Measurements from ENCODE around the gene MPPED2.

MPPED2 gene

DNA sequence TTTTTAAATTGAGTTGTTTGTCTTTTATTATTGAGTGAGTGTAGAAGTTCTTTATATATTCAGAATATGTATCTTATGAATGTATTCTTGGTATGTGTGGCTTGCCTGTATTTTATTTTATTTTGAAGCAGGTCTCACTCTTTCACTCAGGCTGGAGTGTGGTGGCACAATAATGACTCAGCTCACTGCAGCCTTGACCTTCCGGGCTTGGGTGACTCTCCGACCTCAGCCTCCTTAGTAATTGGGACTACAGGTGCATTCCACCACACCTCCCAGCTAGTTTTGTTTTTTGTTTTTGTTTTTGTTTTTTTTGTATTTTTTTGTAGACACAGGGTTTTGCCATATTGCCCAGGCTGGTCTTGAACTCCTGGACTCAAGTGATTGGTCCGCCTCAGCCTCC lies 24.5 kb upstream of the MPPED2 start:
- no peak overlapping the region for H3K4me3 Mint-ChIP-seq

DNA sequence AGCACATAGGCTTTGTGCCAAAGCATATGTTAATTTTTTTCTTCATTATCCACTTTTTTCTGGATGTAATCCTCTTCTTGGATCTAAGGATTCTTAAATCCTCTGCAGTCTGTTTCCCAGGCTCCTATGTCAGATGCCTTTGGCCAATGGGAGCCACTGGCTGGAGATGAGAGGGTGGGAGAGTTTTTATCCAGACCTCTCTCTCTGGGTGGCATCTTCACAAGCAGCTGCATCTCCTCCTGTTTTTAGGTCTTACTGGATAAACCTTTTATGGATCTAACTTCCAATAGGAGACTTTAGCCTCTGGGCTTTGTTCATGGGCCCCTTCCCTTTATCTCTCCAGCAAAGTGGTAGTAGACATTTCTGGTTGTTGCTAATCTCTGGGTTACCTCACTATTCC lies 22.4 kb upstream of the MPPED2 start:
- no peaks in the 10 kb centered on the region for H3K4me1 Mint-ChIP-seq
- H3K9me3 Mint-ChIP-seq, result no peaks in the 10 kb centered on the region
- H3K4me3 Mint-ChIP-seq, result no peak overlapping the region
- no peak overlapping the region for H3K27ac Mint-ChIP-seq
- H3K27me3 Mint-ChIP-seq (ENCODE audit: low read depth), result peaks cover 3% of the 10 kb centered on the region
- H3K36me3 Mint-ChIP-seq (ENCODE audit: low read depth), result no peaks in the 10 kb centered on the region
- TF ChIP-seq, protein P1, sequence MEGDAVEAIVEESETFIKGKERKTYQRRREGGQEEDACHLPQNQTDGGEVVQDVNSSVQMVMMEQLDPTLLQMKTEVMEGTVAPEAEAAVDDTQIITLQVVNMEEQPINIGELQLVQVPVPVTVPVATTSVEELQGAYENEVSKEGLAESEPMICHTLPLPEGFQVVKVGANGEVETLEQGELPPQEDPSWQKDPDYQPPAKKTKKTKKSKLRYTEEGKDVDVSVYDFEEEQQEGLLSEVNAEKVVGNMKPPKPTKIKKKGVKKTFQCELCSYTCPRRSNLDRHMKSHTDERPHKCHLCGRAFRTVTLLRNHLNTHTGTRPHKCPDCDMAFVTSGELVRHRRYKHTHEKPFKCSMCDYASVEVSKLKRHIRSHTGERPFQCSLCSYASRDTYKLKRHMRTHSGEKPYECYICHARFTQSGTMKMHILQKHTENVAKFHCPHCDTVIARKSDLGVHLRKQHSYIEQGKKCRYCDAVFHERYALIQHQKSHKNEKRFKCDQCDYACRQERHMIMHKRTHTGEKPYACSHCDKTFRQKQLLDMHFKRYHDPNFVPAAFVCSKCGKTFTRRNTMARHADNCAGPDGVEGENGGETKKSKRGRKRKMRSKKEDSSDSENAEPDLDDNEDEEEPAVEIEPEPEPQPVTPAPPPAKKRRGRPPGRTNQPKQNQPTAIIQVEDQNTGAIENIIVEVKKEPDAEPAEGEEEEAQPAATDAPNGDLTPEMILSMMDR (IDR thresholded peaks at IDR 0.05; ENCODE audit: unreplicated experiment in 3 of 3), result no peak

More for the DNA sequence above, 24.5 kb upstream of the MPPED2 start:
- Mint-ChIP-seq H3K27me3 (ENCODE audit: low read depth) (peaks cover 3% of the 10 kb centered on the region), H3K27ac (no peak overlapping the region), H3K9me3 (no peaks in the 10 kb centered on the region), H3K4me1 (no peaks in the 10 kb centered on the region), H3K36me3 (ENCODE audit: low read depth) (no peaks in the 10 kb centered on the region)
- TF ChIP-seq, protein P1 (IDR thresholded peaks at IDR 0.05; ENCODE audit: unreplicated experiment in 3 of 3), result no peak

DNA sequence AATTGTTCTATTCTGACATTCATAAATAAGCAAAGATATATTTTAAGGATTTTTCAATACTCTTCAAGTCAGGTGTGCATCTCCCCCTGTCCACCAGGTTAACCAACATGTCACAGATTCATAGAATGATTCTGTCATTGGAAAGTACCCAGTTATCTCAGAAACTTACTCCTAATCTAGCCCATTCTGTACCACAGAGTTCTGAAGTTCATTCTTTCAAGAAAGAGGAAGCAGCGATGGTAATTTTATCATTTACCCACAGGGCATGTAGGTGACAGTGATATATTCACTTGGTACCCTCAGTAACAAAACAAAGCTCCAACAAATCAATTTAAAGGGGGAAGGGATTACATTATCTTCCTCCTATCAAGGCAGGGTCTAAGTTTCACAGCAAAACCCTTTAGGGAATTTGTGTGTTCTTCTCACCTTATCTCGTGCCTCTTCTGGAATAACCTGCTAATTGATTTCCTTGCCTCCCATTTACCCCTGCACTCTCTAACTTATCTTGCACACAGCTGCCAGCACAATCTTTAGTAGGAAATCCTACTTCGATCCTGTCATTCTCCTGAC lies 19.0 kb upstream of the MPPED2 start:
- no peaks in the 10 kb centered on the region for H3K9me3 Mint-ChIP-seq
- no peak overlapping the region for H3K4me3 Mint-ChIP-seq
- TF ChIP-seq, protein P1 (IDR thresholded peaks at IDR 0.05; ENCODE audit: unreplicated experiment in 3 of 3), result no peak
- no peaks in the 10 kb centered on the region for H3K36me3 Mint-ChIP-seq (ENCODE audit: low read depth)
- H3K27me3 Mint-ChIP-seq (ENCODE audit: low read depth), result peaks cover 3% of the 10 kb centered on the region
- H3K4me1 Mint-ChIP-seq, result no peaks in the 10 kb centered on the region
- no peak overlapping the region for H3K27ac Mint-ChIP-seq

DNA sequence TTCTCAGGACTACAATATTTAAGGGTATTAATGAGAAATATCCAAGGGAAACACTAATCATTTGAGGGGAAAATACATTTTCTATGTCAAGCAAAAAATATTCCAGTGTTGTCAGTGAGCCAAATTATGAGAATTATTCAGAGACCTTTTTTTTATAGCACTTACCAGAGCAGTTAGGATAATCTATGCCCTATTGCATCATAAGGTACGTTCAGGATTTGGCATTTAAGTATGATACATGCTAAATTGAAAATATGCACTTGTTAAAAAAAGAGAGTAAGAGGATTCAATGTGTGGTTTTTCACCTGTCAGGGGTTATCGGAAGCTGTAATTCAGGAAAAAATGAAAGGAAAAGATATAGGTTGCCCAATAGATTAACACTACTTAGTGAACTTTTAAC lies 17.2 kb upstream of the MPPED2 start:
- H3K4me1 Mint-ChIP-seq, result no peaks in the 10 kb centered on the region
- no peak overlapping the region for H3K4me3 Mint-ChIP-seq
- H3K36me3 Mint-ChIP-seq (ENCODE audit: low read depth), result no peaks in the 10 kb centered on the region

DNA sequence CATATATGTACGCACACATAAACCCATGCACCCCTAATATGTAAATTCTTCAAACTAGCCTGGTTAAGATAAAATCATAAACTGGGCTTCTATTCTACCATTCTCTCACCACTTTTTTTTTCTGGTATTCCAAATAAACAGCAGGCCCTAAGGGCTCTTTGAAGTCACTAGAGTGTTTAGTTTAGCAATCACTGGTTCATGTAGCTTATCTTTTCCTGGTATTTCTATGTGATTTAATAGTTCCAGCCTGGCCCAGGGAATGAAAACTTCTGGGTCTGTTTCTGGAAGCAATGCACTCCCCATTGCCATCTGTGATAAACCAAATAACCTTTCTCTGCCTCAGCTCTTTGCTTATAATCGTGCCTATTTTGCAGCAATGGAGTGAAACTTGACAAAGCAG lies 10.7 kb upstream of the MPPED2 start:
- Mint-ChIP-seq H3K9me3 (no peaks in the 10 kb centered on the region), H3K4me3 (no peak overlapping the region), H3K36me3 (ENCODE audit: low read depth) (no peaks in the 10 kb centered on the region), H3K27me3 (ENCODE audit: low read depth) (peaks cover 14% of the 10 kb centered on the region), H3K27ac (no peak overlapping the region), H3K4me1 (peaks cover 12% of the 10 kb centered on the region)
- TF ChIP-seq, protein P1 (IDR thresholded peaks at IDR 0.05; ENCODE audit: unreplicated experiment in 3 of 3), result no peak

More for the DNA sequence above, 17.2 kb upstream of the MPPED2 start:
- Mint-ChIP-seq H3K27ac (no peak overlapping the region), H3K9me3 (no peaks in the 10 kb centered on the region), H3K27me3 (ENCODE audit: low read depth) (peaks cover 3% of the 10 kb centered on the region)
- TF ChIP-seq, protein P1 (IDR thresholded peaks at IDR 0.05; ENCODE audit: unreplicated experiment in 3 of 3), result no peak

DNA sequence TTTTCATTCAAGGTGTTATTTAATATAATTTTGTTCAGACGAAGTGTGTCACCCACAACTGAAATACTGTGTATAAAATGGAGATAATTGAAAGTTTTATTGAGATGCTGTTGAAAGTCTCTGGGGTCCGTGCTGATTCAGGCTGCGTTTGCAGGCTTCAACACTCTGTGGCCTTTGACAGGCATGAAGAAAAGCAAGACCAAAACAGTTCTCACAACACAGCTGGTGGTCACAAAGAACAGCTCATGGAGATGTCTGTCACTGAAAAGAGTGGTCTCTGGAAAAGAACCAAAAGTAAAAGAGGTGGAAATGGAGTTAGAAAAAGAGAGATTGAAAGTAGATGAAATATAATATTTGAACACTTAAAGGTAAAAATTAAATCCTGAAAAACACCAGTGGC lies 9.8 kb upstream of the MPPED2 start:
- Mint-ChIP-seq H3K27ac (peak overlapping the region in 1 of 3 experiments; percentile 13), H3K27me3 (ENCODE audit: low read depth) (peaks cover 20% of the 10 kb centered on the region), H3K4me1 (peaks cover 12% of the 10 kb centered on the region), H3K9me3 (no peaks in the 10 kb centered on the region), H3K36me3 (ENCODE audit: low read depth) (no peaks in the 10 kb centered on the region), H3K4me3 (no peak overlapping the region)
- TF ChIP-seq, protein P1 (IDR thresholded peaks at IDR 0.05; ENCODE audit: unreplicated experiment in 3 of 3), result no peak

Data from nephron (organoid).